SU-DHL-6 (cell line): ENCODE measurements around the gene RHOB.

ENCODE experiments used
- H2AFZ ChIP-seq: fragments of 200-600 bp; sonication (generic); 2 replicates; pipeline ENCODE4 v1.6.1; 2014; ENCODE audit warnings: low read depth, mild to moderate bottlenecking, moderate library complexity, mixed read lengths, antibody characterized with exemption, low read length; ENCODE audit not compliant: severe bottlenecking
- H3F3A ChIP-seq: fragments of 200-600 bp; shearing (Covaris generic); 2 replicates; pipeline ENCODE4 v1.6.0; 2016; ENCODE audit warnings: antibody characterized with exemption, mild to moderate bottlenecking; ENCODE audit not compliant: insufficient read depth
- H3K27ac ChIP-seq: fragments of 200-600 bp; sonication (generic); 2 replicates; pipeline ENCODE4 v1.5.1; 2016; ENCODE audit warnings: low read depth, mild to moderate bottlenecking, low read length, moderate library complexity, mixed read lengths
- H3K27me3 ChIP-seq: fragments of 200-600 bp; sonication (generic), shearing (Covaris generic); 2 replicates; pipeline ENCODE4 v1.6.0; 2014; ENCODE audit warnings: mild to moderate bottlenecking, low read length
- H3K36me3 ChIP-seq: fragments of 200-600 bp; sonication (generic); 2 replicates; pipeline ENCODE4 v1.6.1; 2014; ENCODE audit warnings: mild to moderate bottlenecking, low read length, mixed read lengths
- H3K4me2 ChIP-seq: fragments of 300-600, 200-600 bp; shearing (Covaris generic), sonication (generic); 2 replicates; pipeline ENCODE4 v1.6.0; 2014; ENCODE audit warnings: low read length, low read depth, mild to moderate bottlenecking; ENCODE audit not compliant: poor library complexity, severe bottlenecking
- H3K4me3 ChIP-seq: fragments of 200-600 bp; sonication (generic); 2 replicates; pipeline ENCODE4 v1.5.1; 2014; ENCODE audit warnings: antibody characterized with exemption, low read length, mild to moderate bottlenecking, mixed read lengths; ENCODE audit not compliant: insufficient read depth, poor library complexity, severe bottlenecking
- H3K79me2 ChIP-seq: fragments of 200-600 bp; sonication (generic); 2 replicates; pipeline ENCODE4 v1.6.1; 2014; ENCODE audit warnings: mild to moderate bottlenecking, low read length, moderate library complexity; ENCODE audit not compliant: insufficient read depth
- H3K9ac ChIP-seq: fragments of 200-600 bp; sonication (generic); 2 replicates; pipeline ENCODE4 v1.7.0; 2014; ENCODE audit warnings: mild to moderate bottlenecking, low read length
- H3K9me2 ChIP-seq: fragments of 200-600 bp; sonication (generic); replicated peaks from 2 replicates; pipeline ENCODE4 v1.6.1; 2014; ENCODE audit warnings: low read length; ENCODE audit not compliant: insufficient read depth
- H3K9me3 ChIP-seq: fragments of 200-600 bp; sonication (generic); 2 replicates; pipeline ENCODE4 v1.6.1; 2014; ENCODE audit warnings: low read length, mixed read lengths; ENCODE audit not compliant: insufficient read depth
- H4K20me1 ChIP-seq: fragments of 200-600 bp; sonication (generic); 2 replicates; pipeline ENCODE4 v1.6.1; 2014; ENCODE audit warnings: low read depth, mild to moderate bottlenecking, antibody characterized with exemption, low read length, moderate library complexity, mixed read lengths
- EZH2phosphoT487 ChIP-seq: fragments of 200-600 bp; sonication (generic), shearing (Covaris generic); conservative IDR thresholded peaks from 2 replicates; pipeline ENCODE4 v1.6.1; 2018; ENCODE audit warnings: mild to moderate bottlenecking, antibody characterized with exemption, low read length, moderate library complexity, mixed read lengths
- TF ChIP-seq, protein P1 (sequence below): fragments of 200-600 bp; sonication (generic); IDR thresholded peaks from one replicate; pipeline ENCODE4 v1.5.1; 2017; ENCODE audit warnings: antibody characterized with exemption, mild to moderate bottlenecking, low read length, moderate library complexity; ENCODE audit not compliant: insufficient read depth, poor library complexity, severe bottlenecking

Gene RHOB

DNA sequence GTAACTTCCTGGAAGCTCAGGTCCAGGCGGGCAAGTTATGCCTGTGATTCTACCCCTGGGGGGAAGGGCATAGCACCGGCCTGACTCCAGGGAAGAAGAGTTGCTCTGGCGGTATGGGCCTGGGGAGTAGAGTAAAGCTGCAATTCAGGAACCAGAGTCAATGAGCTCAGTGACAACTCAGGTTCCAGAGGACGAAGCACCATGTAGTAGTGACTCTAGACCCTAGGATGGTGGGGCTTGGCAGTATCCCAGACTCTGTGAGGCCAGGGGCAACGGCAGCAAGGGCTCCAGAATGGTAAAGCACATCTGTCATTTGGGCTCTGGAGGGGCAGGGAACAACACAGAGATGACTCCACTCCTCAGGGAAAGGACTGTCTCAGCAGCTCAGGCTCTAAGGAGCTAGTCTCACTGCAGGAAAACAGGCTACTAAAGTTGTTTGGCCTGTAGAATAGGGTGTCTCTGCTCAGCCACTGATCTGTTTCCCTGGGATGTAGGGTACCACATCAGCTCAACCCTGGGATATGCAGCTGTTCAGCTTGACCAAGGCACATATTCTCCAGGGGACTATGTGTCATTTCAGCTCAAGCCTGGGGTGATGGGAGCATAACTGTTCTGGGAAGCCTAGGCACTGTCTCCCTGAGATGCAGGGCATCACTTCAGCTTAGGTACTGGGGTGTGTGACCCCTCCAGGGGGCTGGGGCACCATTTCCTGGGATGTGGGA lies 36.2 kb upstream of the RHOB start:
- Histone ChIP-seq H3K27ac (no peak overlapping the region), H3K9me3 (peaks cover 18% of the 10 kb centered on the region; the same call in 1 of the 2 replicates), H3K4me3 (no peak overlapping the region), H4K20me1 (no peaks in the 10 kb centered on the region), H3F3A (no peaks in the 10 kb centered on the region), H2AFZ (no peak overlapping the region), H3K9ac (no peak overlapping the region), H3K9me2 (no peaks in the 10 kb centered on the region), H3K79me2 (no peaks in the 10 kb centered on the region), H3K36me3 (no peaks in the 10 kb centered on the region), H3K27me3 (0 out of 2 replicates have a peak, but pooled peaks cover 4% of the 10 kb centered on the region), H3K4me2 (no peak overlapping the region)
- TF ChIP-seq EZH2phosphoT487, result no peak
- TF ChIP-seq, protein P1, sequence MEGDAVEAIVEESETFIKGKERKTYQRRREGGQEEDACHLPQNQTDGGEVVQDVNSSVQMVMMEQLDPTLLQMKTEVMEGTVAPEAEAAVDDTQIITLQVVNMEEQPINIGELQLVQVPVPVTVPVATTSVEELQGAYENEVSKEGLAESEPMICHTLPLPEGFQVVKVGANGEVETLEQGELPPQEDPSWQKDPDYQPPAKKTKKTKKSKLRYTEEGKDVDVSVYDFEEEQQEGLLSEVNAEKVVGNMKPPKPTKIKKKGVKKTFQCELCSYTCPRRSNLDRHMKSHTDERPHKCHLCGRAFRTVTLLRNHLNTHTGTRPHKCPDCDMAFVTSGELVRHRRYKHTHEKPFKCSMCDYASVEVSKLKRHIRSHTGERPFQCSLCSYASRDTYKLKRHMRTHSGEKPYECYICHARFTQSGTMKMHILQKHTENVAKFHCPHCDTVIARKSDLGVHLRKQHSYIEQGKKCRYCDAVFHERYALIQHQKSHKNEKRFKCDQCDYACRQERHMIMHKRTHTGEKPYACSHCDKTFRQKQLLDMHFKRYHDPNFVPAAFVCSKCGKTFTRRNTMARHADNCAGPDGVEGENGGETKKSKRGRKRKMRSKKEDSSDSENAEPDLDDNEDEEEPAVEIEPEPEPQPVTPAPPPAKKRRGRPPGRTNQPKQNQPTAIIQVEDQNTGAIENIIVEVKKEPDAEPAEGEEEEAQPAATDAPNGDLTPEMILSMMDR, result no peak

DNA sequence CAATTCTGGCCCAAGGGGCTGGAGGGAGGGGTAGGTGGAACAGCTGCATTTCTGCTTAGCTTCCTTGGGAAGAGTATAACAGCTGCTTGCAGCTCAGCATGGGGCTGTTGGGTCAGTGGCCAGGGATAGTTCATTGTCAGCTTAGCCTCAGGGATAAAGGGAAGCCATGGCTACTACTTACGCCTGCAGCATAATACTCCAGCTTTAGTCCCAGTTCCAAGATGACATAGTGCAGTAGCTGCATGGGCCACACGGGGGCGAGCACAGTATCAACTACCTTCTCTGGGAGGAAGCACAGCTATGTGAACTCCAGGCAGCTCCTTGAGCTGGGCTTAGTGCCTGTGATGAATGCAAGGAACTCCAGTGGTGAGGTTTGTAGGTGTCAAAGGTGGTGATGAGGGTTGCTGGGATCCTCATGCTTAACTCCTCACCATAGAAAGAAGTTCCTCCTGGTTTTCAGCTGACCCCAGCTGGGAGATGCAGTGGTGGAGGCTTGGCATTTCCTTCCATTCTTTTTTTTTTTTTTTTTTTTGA lies 35.4 kb upstream of the RHOB start:
- Histone ChIP-seq H2AFZ (no peak overlapping the region), H3K4me2 (no peak overlapping the region), H4K20me1 (no peaks in the 10 kb centered on the region), H3K9me3 (peaks cover 18% of the 10 kb centered on the region; the same call in 1 of the 2 replicates), H3K9me2 (no peaks in the 10 kb centered on the region), H3K79me2 (no peaks in the 10 kb centered on the region), H3F3A (no peaks in the 10 kb centered on the region), H3K36me3 (no peaks in the 10 kb centered on the region), H3K9ac (no peak overlapping the region), H3K27me3 (0 out of 2 replicates have a peak, but pooled peaks cover 4% of the 10 kb centered on the region), H3K4me3 (no peak overlapping the region), H3K27ac (no peak overlapping the region)
- no peak for TF ChIP-seq EZH2phosphoT487
- TF ChIP-seq, protein P1, result peak; percentile 62

DNA sequence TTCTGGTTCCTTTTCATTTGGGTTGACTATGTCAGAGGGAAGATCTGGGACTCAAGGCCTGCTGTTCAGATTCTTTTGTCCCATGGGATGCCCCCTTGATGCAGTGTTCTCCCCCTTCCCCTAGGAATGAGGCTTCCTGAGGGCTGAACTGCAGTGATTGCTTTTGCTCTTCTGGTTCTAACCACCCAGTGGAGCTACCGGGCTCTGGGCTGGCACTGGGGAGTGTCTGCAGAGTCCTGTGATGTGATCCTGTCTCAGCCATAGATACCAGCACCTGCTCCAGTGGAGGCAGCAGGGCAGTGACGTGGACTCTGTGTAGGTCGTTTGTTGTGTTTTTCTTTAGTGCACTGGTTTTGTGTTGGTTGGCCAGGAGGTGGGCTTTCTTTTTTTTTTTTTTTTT lies 32.1 kb upstream of the RHOB start:
- no peaks in the 10 kb centered on the region for H3K79me2 ChIP-seq
- H3K27me3 ChIP-seq, result no peaks in the 10 kb centered on the region
- H3K9me3 ChIP-seq, result 0 out of 2 replicates have a peak, but pooled peaks cover 5% of the 10 kb centered on the region
- H3K9ac ChIP-seq, result no peak overlapping the region
- no peaks in the 10 kb centered on the region for H3F3A ChIP-seq
- no peak overlapping the region for H3K4me3 ChIP-seq
- H3K27ac ChIP-seq, result no peak overlapping the region
- H3K4me2 ChIP-seq, result no peak overlapping the region
- H3K36me3 ChIP-seq, result no peaks in the 10 kb centered on the region
- H4K20me1 ChIP-seq, result no peaks in the 10 kb centered on the region
- H2AFZ ChIP-seq, result no peak overlapping the region
- TF ChIP-seq EZH2phosphoT487, result no peak
- TF ChIP-seq, protein P1, result no peak
- H3K9me2 ChIP-seq, result no peaks in the 10 kb centered on the region
